Erythroblast (primary cell): ENCODE measurements around the gene FOXF1.

Experiments used
- GATA1 ChIP-seq: IDR thresholded peaks from 2 replicates; pipeline ENCODE4 v1.6.1; 2011; ENCODE audit warnings: low read depth, mild to moderate bottlenecking, control low read depth, low read length, moderate library complexity
- POLR2A ChIP-seq: IDR thresholded peaks from 2 replicates; pipeline ENCODE4 v1.6.1; 2011; ENCODE audit warnings: mild to moderate bottlenecking, low read length

GRCh38 chr16:86511317-86512161 lies 1.2 kb downstream of the FOXF1 start:
- no peak for TF ChIP-seq POLR2A
- no peak for TF ChIP-seq GATA1
